ENCODE results near the gene DYNC1LI1. TPM values are rescaled to one million over a fixed set of nuclear protein-coding genes. Genes with fewer than 3 reads are reported as not detected.

Gene DYNC1LI1
- total RNA-seq, 1 experiment from 2014 or later = 36.9 TPM

DNA sequence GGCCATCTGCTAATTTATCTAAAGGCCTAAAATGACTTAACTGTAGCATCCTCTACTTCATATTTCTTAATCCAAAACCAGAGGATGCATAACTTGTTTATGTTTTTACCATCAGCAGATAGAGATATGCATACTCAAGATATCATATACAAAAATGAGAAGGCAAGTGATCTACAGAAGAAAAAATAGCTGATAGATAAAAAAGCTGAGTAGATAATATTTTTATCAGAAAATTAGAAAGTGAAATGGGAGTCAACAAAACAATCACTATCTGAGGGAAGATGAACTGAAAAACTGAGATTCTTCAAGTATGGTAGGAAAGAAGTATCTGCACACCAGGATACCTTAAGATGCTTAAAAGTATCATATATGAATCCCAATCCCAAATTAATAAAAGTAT is 25.4 kb downstream of the DYNC1LI1 start:
- Histone ChIP-seq H3K4me2 (ENCODE audit: low read depth, low read length, poor library complexity, severe bottlenecking) (no peak overlapping the region), H3K27ac (ENCODE audit: low read length) (no peak overlapping the region), H3K27me3 (ENCODE audit: low read length) (no peaks in the 10 kb centered on the region), H3K4me1 (ENCODE audit: low read length) (no peaks in the 10 kb centered on the region), H3K79me2 (ENCODE audit: low read length) (peaks cover 89% of the 10 kb centered on the region), H2AFZ (ENCODE audit: low read length) (no peak overlapping the region), H3K9ac (ENCODE audit: low read length) (no peak overlapping the region), H3K36me3 (ENCODE audit: insufficient read depth, low read length) (peaks cover 5% of the 10 kb centered on the region; the same call in 1 of the 2 replicates), H3K4me3 (ENCODE audit: low read length) (no peak overlapping the region), H4K20me1 (ENCODE audit: insufficient read depth, low read depth, low read length) (peaks cover 9% of the 10 kb centered on the region), H3K9me3 (ENCODE audit: low read length) (no peaks in the 10 kb centered on the region), H3K9me2 (replicated peaks; ENCODE audit: insufficient read depth, low read length) (no peaks in the 10 kb centered on the region)
- DNase-seq = no peak

DNA sequence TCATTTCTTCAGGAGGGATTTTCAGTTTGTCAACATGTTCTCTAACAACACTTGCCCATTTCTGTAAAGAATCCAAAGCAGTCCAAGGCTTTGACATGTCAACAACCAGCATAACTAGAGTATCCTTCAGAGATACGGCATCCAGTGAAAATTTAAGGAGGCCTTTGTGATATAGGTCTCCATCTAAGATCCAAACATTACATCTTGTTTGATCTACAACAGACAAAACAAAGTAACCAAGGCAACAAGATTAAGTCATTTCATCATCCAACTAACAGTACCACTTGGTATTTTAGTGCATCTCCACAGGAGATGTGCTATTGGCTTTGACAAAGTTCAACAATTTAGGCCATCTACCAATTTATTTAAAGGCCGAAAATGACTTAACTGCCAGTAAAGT is 25.8 kb downstream of the DYNC1LI1 start:
- no peak overlapping the region for H3K4me3 ChIP-seq (ENCODE audit: low read length)
- H3K27ac ChIP-seq (ENCODE audit: low read length) = no peak overlapping the region
- H3K36me3 ChIP-seq (ENCODE audit: insufficient read depth, low read length) = peaks cover 5% of the 10 kb centered on the region; the same call in 1 of the 2 replicates
- no peak overlapping the region for H3K9ac ChIP-seq (ENCODE audit: low read length)
- no peaks in the 10 kb centered on the region for H3K27me3 ChIP-seq (ENCODE audit: low read length)
- H3K4me1 ChIP-seq (ENCODE audit: low read length) = no peaks in the 10 kb centered on the region
- no peak overlapping the region for H3K4me2 ChIP-seq (ENCODE audit: low read depth, low read length, poor library complexity, severe bottlenecking)
- no peaks in the 10 kb centered on the region for H3K9me3 ChIP-seq (ENCODE audit: low read length)
- H3K9me2 ChIP-seq (replicated peaks; ENCODE audit: insufficient read depth, low read length) = no peaks in the 10 kb centered on the region
- no peak for DNase-seq
- H3K79me2 ChIP-seq (ENCODE audit: low read length) = peaks cover 85% of the 10 kb centered on the region
- no peak overlapping the region for H2AFZ ChIP-seq (ENCODE audit: low read length)
- H4K20me1 ChIP-seq (ENCODE audit: insufficient read depth, low read depth, low read length) = peaks cover 7% of the 10 kb centered on the region

DNA sequence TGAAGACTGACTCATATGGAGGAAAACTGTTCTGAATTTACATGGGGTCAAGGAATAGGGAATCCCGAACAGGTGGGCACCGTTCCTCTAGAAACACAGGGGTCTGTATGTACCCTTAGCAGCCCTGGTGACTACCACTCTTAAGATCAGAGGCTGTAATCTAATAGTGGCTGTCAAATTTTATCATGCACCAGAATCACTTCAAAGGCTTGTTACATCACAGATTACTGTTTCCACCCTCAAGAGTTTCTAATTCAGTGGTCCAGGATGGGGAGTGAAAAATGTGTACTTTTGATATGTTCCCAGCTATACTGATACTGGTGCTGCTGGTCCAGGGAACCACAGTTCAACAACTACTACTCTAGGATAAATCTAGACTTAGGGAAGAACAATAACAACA is 27.9 kb downstream of the DYNC1LI1 start:
- Histone ChIP-seq H4K20me1 (ENCODE audit: insufficient read depth, low read depth, low read length) (no peaks in the 10 kb centered on the region; the same call in 1 of the 2 replicates), H3K27me3 (ENCODE audit: low read length) (no peaks in the 10 kb centered on the region), H3K27ac (ENCODE audit: low read length) (no peak overlapping the region), H3K9me2 (replicated peaks; ENCODE audit: insufficient read depth, low read length) (no peaks in the 10 kb centered on the region), H3K79me2 (ENCODE audit: low read length) (peaks cover 70% of the 10 kb centered on the region), H3K4me3 (ENCODE audit: low read length) (no peak overlapping the region), H3K9ac (ENCODE audit: low read length) (no peak overlapping the region), H3K36me3 (ENCODE audit: insufficient read depth, low read length) (peaks cover 5% of the 10 kb centered on the region; the same call in 1 of the 2 replicates), H3K9me3 (ENCODE audit: low read length) (no peaks in the 10 kb centered on the region), H2AFZ (ENCODE audit: low read length) (no peak overlapping the region), H3K4me2 (ENCODE audit: low read depth, low read length, poor library complexity, severe bottlenecking) (no peak overlapping the region), H3K4me1 (ENCODE audit: low read length) (no peaks in the 10 kb centered on the region)
- DNase-seq = no peak

DNA sequence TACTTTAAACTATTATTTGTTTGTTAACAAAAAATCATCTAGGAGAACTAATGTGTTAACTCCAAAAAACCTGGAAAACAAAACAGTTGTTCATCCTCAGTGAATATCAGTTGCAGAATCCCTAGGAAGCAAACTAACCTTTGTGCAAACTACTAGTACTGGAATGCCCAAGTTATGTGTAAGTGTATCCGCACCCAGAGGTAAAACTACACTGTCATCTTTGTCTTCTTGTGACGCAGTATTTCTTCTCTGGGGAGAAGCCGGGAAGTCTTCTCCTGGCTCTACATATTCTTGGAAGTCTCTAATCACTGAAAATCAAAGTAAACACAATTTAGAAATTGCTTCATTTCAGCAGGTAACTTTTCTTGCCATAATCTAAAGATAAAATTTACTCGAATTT is 29.8 kb downstream of the DYNC1LI1 start:
- H3K79me2 ChIP-seq (ENCODE audit: low read length) = peaks cover 65% of the 10 kb centered on the region
- no peak overlapping the region for H3K9ac ChIP-seq (ENCODE audit: low read length)
- H3K4me2 ChIP-seq (ENCODE audit: low read depth, low read length, poor library complexity, severe bottlenecking) = no peak overlapping the region
- H4K20me1 ChIP-seq (ENCODE audit: insufficient read depth, low read depth, low read length) = no peaks in the 10 kb centered on the region
- H3K9me3 ChIP-seq (ENCODE audit: low read length) = no peaks in the 10 kb centered on the region
- no peaks in the 10 kb centered on the region for H3K9me2 ChIP-seq (replicated peaks; ENCODE audit: insufficient read depth, low read length)
- H3K4me3 ChIP-seq (ENCODE audit: low read length) = no peak overlapping the region
- no peak overlapping the region for H3K27ac ChIP-seq (ENCODE audit: low read length)
- DNase-seq = no peak
- H3K36me3 ChIP-seq (ENCODE audit: insufficient read depth, low read length) = peaks cover 11% of the 10 kb centered on the region; the same call in 1 of the 2 replicates
- H2AFZ ChIP-seq (ENCODE audit: low read length) = no peak overlapping the region
- no peaks in the 10 kb centered on the region for H3K4me1 ChIP-seq (ENCODE audit: low read length)
- H3K27me3 ChIP-seq (ENCODE audit: low read length) = no peaks in the 10 kb centered on the region

DNA sequence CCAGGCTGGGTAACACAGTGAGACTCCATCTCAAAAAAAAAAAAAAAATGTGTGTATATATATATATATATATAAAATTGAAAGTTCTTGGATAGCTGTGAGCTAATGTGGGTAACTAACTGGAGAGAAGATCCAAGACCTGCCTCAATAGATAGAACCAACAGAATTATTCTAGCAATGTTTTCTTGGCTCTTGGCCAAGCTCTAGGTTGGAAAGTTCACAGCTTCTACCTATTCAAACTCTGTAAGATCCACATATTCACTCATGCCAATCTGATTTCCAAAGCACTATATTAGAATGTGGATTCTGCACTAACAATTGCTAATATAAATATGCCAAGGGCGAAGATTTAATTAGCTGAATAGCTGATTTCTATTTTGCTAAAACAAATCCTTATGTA is 38.2 kb downstream of the DYNC1LI1 start:
- H3K9me3 ChIP-seq (ENCODE audit: low read length) = no peaks in the 10 kb centered on the region
- no peak for DNase-seq
- no peak overlapping the region for H2AFZ ChIP-seq (ENCODE audit: low read length)
- no peaks in the 10 kb centered on the region for H3K4me1 ChIP-seq (ENCODE audit: low read length)
- H3K27ac ChIP-seq (ENCODE audit: low read length) = no peak overlapping the region
- H3K27me3 ChIP-seq (ENCODE audit: low read length) = no peaks in the 10 kb centered on the region
- no peaks in the 10 kb centered on the region for H3K9me2 ChIP-seq (replicated peaks; ENCODE audit: insufficient read depth, low read length)
- peaks cover 55% of the 10 kb centered on the region for H3K36me3 ChIP-seq (ENCODE audit: insufficient read depth, low read length)
- H3K9ac ChIP-seq (ENCODE audit: low read length) = no peak overlapping the region
- peaks cover 25% of the 10 kb centered on the region for H3K79me2 ChIP-seq (ENCODE audit: low read length)
- H3K4me2 ChIP-seq (ENCODE audit: low read depth, low read length, poor library complexity, severe bottlenecking) = no peak overlapping the region
- H4K20me1 ChIP-seq (ENCODE audit: insufficient read depth, low read depth, low read length) = no peaks in the 10 kb centered on the region
- no peak overlapping the region for H3K4me3 ChIP-seq (ENCODE audit: low read length)

DNA sequence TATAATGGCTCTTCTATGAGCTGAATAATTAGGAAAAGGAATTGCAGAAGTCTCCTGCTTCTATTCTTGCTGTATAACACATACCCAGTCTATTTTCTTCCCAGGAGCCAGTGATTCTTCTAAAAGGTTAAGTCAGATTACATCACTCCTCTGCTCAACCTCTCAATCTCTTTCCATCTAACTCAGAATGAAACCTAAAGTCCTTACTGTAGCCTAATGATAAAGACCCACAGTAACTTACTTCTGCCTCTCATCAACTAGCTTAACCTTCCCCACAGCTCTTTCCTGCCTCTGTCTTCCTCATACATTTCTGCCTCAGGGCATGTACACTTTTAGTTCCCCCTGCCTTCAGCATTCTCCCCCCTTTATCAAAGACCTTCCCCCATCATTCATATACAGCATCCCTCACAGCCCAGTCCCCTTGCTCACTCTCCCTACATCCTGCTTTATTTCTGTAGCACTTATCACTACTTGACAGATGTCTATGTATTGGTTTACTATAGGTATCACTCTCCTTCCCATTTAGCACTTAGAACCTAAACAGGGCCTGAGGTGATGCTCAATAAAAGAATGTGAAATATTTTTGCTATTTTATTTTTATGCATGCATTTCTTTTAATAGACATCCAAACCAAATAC is 39.5 kb downstream of the DYNC1LI1 start:
- Histone ChIP-seq H3K27me3 (ENCODE audit: low read length) (no peaks in the 10 kb centered on the region), H3K4me2 (ENCODE audit: low read depth, low read length, poor library complexity, severe bottlenecking) (no peak overlapping the region), H3K27ac (ENCODE audit: low read length) (no peak overlapping the region), H3K9me3 (ENCODE audit: low read length) (no peaks in the 10 kb centered on the region), H3K9ac (ENCODE audit: low read length) (no peak overlapping the region), H3K9me2 (replicated peaks; ENCODE audit: insufficient read depth, low read length) (no peaks in the 10 kb centered on the region), H3K36me3 (ENCODE audit: insufficient read depth, low read length) (peaks cover 62% of the 10 kb centered on the region), H4K20me1 (ENCODE audit: insufficient read depth, low read depth, low read length) (no peaks in the 10 kb centered on the region), H3K4me3 (ENCODE audit: low read length) (no peak overlapping the region), H2AFZ (ENCODE audit: low read length) (no peak overlapping the region), H3K4me1 (ENCODE audit: low read length) (no peaks in the 10 kb centered on the region), H3K79me2 (ENCODE audit: low read length) (peaks cover 16% of the 10 kb centered on the region)
- no peak for DNase-seq

DNA sequence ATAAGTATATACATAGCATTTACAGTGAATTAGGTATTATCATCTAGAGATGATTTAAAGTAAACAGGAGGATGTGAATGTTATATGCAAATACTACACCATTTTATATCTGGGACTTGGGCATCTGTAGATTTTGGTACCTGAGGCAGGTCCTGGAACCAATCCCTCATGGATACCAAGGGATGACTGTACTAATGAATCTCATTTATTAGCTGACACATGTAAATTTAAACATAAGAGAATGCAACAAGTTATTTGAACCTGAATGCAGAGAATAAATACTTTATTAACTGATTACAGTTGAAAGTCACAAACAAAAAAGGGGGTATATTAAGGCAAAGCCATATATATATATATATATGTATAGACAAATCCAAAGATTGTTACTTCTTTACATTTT is 44.9 kb downstream of the DYNC1LI1 start:
- Histone ChIP-seq H3K9me3 (ENCODE audit: low read length) (no peaks in the 10 kb centered on the region), H3K79me2 (ENCODE audit: low read length) (no peaks in the 10 kb centered on the region), H3K4me3 (ENCODE audit: low read length) (no peak overlapping the region), H4K20me1 (ENCODE audit: insufficient read depth, low read depth, low read length) (no peaks in the 10 kb centered on the region), H3K27me3 (ENCODE audit: low read length) (no peaks in the 10 kb centered on the region), H3K4me2 (ENCODE audit: low read depth, low read length, poor library complexity, severe bottlenecking) (no peak overlapping the region), H2AFZ (ENCODE audit: low read length) (no peak overlapping the region), H3K9me2 (replicated peaks; ENCODE audit: insufficient read depth, low read length) (no peaks in the 10 kb centered on the region), H3K36me3 (ENCODE audit: insufficient read depth, low read length) (peaks cover 38% of the 10 kb centered on the region), H3K27ac (ENCODE audit: low read length) (no peak overlapping the region), H3K9ac (ENCODE audit: low read length) (no peak overlapping the region), H3K4me1 (ENCODE audit: low read length) (no peaks in the 10 kb centered on the region)
- no peak for DNase-seq

DNA sequence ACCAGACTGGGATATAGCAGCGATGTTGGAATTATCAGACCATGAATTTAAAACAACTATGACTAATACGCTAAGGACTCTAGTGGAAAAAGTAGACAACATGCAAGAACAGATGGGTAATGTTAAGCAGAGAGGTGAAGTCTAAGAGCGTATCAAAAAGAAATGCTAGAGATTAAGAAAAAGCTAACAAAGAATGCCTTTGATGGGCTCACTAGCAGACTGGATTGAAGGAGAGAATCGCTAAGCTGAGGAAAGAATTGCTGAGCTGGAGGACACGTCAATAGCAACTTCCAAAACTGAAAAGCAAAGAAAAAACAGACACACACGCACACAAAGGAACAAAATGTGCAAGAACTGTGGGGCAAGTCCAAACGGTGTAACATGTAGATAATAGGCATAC is 48.0 kb downstream of the DYNC1LI1 start:
- Histone ChIP-seq H2AFZ (ENCODE audit: low read length) (no peak overlapping the region), H3K4me3 (ENCODE audit: low read length) (no peak overlapping the region), H3K79me2 (ENCODE audit: low read length) (no peaks in the 10 kb centered on the region), H3K9me2 (replicated peaks; ENCODE audit: insufficient read depth, low read length) (no peaks in the 10 kb centered on the region), H3K4me1 (ENCODE audit: low read length) (no peaks in the 10 kb centered on the region), H3K4me2 (ENCODE audit: low read depth, low read length, poor library complexity, severe bottlenecking) (no peak overlapping the region), H4K20me1 (ENCODE audit: insufficient read depth, low read depth, low read length) (no peaks in the 10 kb centered on the region), H3K36me3 (ENCODE audit: insufficient read depth, low read length) (peaks cover 23% of the 10 kb centered on the region; the same call in 1 of the 2 replicates), H3K9me3 (ENCODE audit: low read length) (no peaks in the 10 kb centered on the region), H3K27me3 (ENCODE audit: low read length) (no peaks in the 10 kb centered on the region), H3K27ac (ENCODE audit: low read length) (no peak overlapping the region), H3K9ac (ENCODE audit: low read length) (no peak overlapping the region)
- no peak for DNase-seq
